ENCODE data around the gene PGLYRP4.
"Not testable (repeated sequence)": the region's sequence is repeated elsewhere in the genome, so short reads cannot be mapped to it uniquely, and the experiment has no call there.

The PGLYRP4 gene

DNA sequence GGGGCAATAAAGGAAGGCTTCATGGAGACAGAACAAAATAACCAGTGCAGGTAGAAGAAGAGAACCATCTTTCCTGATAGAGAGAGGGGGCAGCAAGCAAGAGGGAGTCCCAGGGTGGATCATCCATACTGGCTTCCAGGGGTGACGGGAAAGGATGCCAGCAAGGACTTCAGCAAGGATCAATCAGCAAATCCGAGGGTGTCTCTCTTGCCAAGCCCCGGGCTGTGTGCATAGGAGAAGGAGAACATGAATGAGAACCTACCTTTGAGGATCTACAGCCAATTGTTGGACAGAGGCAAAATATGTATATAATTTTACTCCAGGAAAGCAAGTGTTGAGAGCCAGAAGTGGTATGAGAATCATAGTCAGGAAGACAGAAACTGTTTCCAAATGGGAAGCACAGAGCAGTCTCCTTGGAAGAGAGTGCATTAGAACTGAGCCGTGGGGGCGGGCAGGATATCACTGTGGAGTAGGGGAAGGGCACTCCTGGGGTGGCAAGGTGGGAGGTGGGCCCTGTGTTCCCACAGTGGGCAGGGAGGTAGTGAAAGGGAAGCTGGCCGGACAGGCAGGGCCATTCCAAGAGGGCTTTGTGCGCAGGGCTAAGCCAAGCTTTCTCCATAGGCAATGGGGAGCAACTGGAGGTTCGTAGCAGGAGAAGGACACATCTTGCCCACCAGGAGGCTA lies 7.9 kb upstream of the PGLYRP4 start:
- DNase-seq (ENCODE audit: low read depth) = no peak

DNA sequence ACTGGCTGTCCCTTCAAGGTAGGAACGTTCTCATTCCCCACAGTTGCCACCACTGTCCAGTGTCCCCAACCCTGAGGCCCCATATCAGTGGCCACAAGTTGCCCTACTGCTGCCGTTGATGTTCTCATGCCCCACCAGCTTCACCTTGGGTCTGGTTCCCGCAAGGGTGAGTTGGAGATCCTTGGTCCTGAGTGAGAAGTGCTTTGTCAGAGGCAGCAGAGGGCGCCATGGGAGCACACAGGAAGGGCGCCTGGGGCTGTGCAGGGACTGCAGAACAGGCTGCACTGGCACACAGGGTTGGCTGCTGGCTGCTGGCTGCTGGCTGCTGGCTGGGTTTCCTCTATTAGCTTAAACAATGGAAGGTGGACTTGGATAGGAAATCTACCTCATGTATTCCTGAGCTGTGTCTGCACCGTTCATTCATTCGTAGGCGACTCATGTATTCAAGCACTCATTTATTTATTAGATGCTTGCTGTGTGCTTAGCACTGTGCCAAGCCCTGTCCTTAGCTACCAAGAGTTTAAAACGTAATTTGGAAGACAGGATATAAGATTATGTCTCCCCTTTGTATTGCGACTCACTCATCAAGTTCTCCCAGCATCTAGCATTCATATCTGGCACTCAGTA lies 6.9 kb upstream of the PGLYRP4 start:
- DNase-seq (ENCODE audit: low read depth) = peak; percentile 47

DNA sequence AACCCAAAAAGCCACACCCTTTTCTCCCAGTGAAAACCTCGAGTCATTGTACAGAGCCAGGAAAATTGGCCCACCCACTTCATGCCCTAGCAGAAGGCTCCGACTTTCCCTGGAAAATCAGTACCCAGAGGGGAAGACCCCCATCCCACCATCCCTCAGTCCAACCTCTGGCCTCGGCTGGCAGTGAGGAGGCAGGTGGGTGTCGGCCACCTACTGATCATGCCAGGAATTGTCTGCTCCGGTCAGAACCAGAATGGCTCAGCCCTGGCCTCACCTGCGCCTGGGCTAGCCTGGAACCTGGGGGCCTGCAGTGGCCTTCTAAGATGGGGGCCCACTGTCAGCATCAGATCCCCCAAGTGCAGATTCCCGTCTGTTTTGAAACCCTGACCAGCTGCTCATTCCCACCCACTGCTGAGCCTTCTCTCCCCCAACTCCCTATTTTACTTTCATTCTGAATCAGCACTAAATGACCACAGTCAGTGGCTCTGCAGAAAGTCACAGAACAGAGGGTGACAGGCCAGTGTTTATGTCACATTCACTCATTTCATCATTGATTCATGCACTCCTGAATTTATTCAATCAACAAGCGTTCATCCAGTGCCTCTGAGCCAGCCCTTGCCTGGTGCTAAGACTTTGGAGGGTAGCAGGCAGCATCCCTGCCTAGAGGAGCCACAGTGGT lies 6.0 kb upstream of the PGLYRP4 start:
- no peak for DNase-seq (ENCODE audit: low read depth)

- DNase-seq (ENCODE audit: low read depth) = no peak
Observed at GRCh38 chr1:153353226-153353947, 4.7 kb upstream of the PGLYRP4 start.

DNA sequence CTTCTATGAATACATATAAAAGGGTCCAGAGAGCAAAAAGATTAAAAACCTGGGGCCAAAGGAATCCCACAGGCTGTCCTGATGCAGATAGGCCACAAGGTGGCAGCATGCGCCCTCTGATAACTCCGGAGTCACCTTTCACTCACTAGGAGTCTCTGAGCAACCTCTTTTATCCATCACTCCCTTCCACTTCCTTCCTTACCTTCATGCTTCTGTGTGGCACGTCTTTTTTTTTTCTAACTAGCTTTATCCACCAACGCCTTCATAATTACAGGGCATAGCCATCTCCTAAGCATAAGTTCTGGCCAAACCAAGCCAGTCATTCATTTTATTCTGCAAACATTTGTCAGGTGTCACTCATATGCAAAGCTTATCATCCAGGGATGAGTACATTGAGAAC lies 3.9 kb upstream of the PGLYRP4 start:
- peak; percentile 41 for DNase-seq (ENCODE audit: low read depth)

GRCh38 chr1:153350321-153350957 lies 1.8 kb upstream of the PGLYRP4 start:
- DNase-seq (ENCODE audit: low read depth) = no peak

- DNase-seq (ENCODE audit: low read depth) = no peak
Observed at GRCh38 chr1:153349363-153350320, 1.0 kb upstream of the PGLYRP4 start.

GRCh38 chr1:153347856-153348255 lies 785 bp downstream of the PGLYRP4 start:
- DNase-seq (ENCODE audit: low read depth) = no peak

DNA sequence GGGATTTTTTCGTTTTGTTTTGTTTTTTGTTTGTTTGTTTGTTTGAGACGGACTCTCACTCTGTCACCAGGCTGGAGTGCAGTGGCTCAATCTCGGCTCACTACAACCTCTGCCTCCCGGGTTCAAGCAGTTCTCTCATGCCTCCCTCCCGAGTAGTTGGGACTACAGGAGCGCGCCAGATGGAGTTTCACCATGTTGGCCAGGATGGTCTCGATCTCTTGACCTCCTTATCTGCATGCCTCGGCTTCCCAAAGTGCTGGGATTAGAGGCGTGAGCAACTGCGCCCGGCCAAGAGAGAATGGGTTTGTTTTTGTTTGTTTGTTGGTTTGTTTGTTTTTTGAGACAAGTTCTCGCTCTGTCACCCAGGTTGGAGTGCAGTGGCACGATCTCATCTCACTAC lies 1.6 kb downstream of the PGLYRP4 start:
- not testable (repeated sequence) for DNase-seq (ENCODE audit: low read depth)

DNA sequence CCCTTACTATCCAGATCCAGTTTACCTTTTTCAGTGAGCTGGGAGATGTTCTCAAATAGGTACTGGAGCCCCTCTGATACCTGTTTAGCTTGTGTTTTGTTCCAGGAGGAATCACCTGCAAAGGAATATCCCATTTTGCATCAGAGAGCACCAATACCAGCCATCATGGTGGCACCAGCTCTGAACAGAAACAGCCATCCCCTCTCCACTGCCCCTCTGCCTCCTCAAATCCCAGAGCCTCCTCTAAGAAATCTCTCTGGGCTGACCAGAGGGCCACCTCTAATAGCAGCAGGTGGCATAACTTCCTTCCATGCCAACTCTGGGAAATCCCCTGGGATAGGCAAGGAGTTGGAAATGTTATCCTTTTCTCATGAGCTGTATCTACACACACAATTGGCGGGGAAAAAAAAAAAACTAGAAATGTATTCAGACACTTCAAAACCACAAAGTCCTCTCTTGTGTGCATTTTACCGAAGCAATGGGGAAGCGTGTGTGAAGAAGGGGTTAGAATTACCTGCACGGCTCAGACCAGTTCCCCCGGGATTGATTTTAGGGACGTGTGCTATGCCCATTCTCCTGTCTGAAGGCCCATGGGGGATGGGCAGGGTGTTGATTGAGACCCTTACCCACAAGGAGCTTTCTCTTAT lies 2.4 kb downstream of the PGLYRP4 start:
- no peak for DNase-seq (ENCODE audit: low read depth)

- DNase-seq (ENCODE audit: low read depth) = no peak
Observed at GRCh38 chr1:153345187-153346076, 3.2 kb downstream of the PGLYRP4 start.

- DNase-seq (ENCODE audit: low read depth) = no peak
Observed at GRCh38 chr1:153344718-153345025, 4.0 kb downstream of the PGLYRP4 start.

DNA sequence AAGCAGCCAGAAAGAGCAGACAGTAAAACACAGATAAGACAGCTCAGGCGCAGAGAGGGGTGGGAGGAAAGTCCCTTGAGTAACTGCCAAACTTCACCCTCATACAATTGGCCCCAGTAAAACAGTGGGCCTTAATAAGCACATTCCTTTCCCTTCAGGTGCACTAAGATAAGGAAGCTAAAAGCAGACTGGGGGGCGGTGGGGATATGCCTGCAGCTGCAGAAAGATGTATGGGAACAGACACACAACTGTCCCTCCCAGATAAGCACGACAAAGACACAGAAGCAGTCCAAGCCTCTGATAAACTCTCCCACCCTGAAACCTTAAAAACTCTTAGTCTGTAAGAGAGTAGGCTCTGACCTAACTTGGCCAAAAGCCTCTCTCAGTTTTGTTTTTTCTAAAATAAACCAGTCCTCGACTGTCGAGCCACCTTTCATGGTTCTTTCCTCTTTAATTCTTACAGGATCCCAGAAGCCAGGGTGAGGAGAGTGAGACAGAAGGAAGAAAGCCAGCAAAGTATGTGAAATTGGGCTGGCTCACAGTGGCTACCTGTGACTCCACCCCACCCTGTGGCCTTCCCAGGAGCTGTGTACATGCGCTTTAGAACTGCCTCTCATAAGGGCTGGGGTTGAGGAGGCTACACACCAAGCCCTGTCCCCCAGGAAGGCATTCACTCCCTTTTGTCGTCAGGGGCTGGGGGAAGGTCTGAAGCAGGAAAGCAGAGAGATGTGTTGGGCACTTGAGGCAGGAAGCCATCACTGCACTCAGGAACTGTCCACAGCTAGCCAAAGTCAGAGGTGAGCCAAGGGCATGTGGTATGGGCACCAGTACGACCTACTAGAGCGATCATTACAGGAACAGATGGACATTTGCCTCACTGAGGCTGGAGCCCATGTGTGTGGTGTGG lies 4.6 kb downstream of the PGLYRP4 start:
- DNase-seq (ENCODE audit: low read depth) = no peak

DNA sequence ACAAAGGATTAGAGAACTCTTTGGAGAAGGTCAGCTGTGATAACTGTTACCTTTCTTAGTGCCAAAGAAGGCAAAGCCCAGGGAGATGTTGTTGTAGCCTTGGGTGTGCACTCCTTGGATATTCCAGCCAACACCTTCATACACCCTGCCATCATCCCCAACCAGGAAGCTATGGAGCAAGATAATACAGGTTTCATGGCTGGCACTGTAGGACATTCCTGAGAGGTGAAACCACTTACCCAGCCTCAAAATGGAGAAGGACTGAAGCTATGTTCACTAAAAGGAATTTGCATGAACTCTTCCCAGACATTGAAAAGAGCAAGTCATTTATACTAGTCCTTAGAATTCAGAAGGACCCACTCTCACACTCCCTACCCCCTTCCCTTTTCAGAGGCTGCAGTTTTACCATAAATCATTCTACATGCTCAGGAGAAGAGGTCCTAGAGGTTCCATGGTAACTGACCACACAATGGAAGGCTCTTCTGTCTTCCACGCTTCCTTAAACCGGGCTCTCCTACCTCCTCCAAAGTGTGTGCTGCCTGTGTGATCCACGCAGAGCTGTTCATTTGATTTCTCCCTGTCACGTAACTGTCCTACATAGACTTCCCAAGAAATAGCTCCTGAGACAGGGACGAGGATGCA lies 5.5 kb downstream of the PGLYRP4 start:
- no peak for DNase-seq (ENCODE audit: low read depth)

DNA sequence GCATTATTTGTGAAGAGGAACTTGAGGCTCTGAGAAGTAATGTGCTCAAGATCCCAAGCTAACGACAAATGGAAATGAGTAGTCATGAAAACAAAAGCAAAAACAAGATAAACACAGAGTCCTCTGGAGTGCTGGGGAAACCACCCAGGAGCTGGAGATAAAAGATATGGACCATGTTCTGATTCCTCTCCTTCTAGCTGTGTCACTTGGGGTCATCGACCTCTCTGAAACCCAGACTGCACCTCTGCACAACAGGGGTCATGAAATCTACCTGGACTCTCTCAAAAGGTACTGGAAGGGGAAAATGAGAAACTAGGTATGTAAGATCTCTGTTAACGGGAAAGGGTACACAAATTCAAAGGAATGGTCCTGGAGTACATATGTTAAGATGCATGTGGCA lies 6.5 kb downstream of the PGLYRP4 start:
- no peak for DNase-seq (ENCODE audit: low read depth)

DNA sequence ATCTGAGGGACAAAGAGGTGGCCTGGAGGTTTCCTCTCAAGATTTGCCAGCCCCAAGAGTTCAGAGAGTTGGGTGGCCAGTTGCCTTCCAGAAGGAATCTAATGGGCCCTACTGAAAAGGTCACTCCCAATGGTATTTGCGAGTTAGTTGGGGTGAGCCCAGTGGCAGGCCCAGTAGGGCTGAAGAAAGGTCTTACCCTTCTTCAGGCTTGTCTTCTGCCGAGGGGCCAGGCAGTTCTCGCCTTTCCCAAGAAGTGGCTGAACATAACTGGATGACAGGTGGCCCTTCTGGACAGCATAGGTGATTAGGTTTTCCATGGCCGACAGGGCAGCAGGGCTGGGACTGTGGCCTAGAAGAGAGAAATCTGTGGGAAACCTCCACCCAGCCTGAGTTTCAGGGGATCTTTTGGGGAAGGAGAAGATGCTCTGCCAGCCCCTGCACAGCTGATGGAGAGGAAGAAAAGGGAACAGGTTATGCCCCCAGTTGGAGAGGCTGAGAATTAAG lies 7.2 kb downstream of the PGLYRP4 start:
- no peak for DNase-seq (ENCODE audit: low read depth)

DNA sequence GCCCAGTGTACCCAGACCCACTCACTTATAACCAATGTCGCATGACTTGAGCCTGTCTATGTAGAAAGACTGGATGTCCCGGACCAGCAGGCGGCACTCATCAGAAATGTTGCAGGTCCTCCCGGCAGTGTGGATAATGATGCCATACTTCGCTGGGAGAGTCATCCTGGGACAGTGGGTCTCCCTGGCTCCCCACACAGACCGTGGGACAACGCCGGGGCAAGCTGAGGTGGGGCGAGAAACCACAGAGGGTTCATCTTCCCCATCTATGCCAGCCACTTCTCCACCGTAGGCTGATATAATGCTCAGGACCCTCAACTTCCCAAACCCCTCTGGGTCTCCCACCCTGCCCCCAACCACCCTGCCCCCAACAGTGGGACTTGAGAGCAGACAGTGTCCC lies 8.3 kb downstream of the PGLYRP4 start:
- no peak for DNase-seq (ENCODE audit: low read depth)

DNA sequence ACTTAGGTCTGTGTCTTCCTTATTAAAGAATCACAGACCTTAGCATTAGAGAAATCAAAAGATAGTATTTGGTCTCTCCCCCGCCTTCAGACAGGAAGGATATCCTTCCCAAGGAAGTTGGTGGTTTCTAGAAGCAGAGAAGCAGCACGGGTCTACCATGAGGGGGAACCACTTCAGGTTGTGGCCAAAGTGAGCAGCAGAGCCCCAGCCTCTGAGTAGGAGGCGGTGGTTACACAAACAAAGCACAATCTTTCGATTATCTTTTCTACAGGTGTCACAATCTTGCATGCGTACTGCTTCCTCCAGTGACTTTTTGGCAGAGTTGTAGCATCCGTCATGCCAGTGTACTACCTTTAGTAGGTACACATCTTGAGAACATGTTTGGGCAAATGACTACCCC lies 8.8 kb downstream of the PGLYRP4 start:
- no peak for DNase-seq (ENCODE audit: low read depth)

Data from activated T-cell treated with anti-CD3 and anti-CD28 coated beads for 48 hours (primary cell).